HPDE6-E6E7 (cell line): ENCODE measurements around the gene EFCAB9.

Experiments used
- DNase-seq: peaks from one replicate; pipeline ENCODE4 v3.0.0; 2011; ENCODE audit warnings: missing footprints; ENCODE audit errors: extremely low spot score

The EFCAB9 gene

GRCh38 chr5:172165465-172165864 is 28.5 kb upstream of the EFCAB9 start:
- no peak for DNase-seq

GRCh38 chr5:172166030-172166826 is 27.7 kb upstream of the EFCAB9 start:
- DNase-seq = no peak

GRCh38 chr5:172167895-172168294 is 26.1 kb upstream of the EFCAB9 start:
- no peak for DNase-seq

- no peak for DNase-seq
Measured at GRCh38 chr5:172168311-172168710, 25.7 kb upstream of the EFCAB9 start.

GRCh38 chr5:172169216-172169615 is 24.8 kb upstream of the EFCAB9 start:
- no peak for DNase-seq

- DNase-seq = no peak
Measured at GRCh38 chr5:172170251-172170701, 23.7 kb upstream of the EFCAB9 start.

GRCh38 chr5:172171118-172171517 is 22.9 kb upstream of the EFCAB9 start:
- DNase-seq = no peak

- no peak for DNase-seq
Measured at GRCh38 chr5:172172912-172173563, 20.9 kb upstream of the EFCAB9 start.

- DNase-seq = peak; percentile 85
Measured at GRCh38 chr5:172173564-172174153, 20.3 kb upstream of the EFCAB9 start.

- no peak for DNase-seq
Measured at GRCh38 chr5:172175263-172175719, 18.7 kb upstream of the EFCAB9 start.

GRCh38 chr5:172177176-172177575 is 16.8 kb upstream of the EFCAB9 start:
- no peak for DNase-seq

- no peak for DNase-seq
Measured at GRCh38 chr5:172178301-172178987, 15.5 kb upstream of the EFCAB9 start.

- no peak for DNase-seq
Measured at GRCh38 chr5:172178991-172179989, 14.7 kb upstream of the EFCAB9 start.

GRCh38 chr5:172180936-172181335 is 13.0 kb upstream of the EFCAB9 start:
- DNase-seq = no peak

- DNase-seq = no peak
Measured at GRCh38 chr5:172182291-172182690, 11.7 kb upstream of the EFCAB9 start.

- no peak for DNase-seq
Measured at GRCh38 chr5:172183881-172184280, 10.1 kb upstream of the EFCAB9 start.

- no peak for DNase-seq
Measured at GRCh38 chr5:172185096-172185461, 8.9 kb upstream of the EFCAB9 start.

- DNase-seq = no peak
Measured at GRCh38 chr5:172186114-172186695, 7.8 kb upstream of the EFCAB9 start.

GRCh38 chr5:172187118-172188032 is 6.6 kb upstream of the EFCAB9 start:
- DNase-seq = peak; percentile 85
